HepG2 (cell line): ENCODE results near the gene KIFAP3. TPM values are rescaled to one million over a fixed set of nuclear protein-coding genes. Genes with fewer than 3 reads are reported as not detected.

Experiments
- AGO1 ChIP-seq: fragments of 200-400 bp; formaldehyde crosslinking; IDR thresholded peaks from 2 replicates; pipeline ENCODE4 v1.6.1; 2017; ENCODE audit warnings: mild to moderate bottlenecking, low read depth, low read length, moderate library complexity; ENCODE audit not compliant: poor library complexity, severe bottlenecking
- ATF4 ChIP-seq, 2 experiments: fragments of 450-650 bp in 1 of 2; sonication (generic) in 1 of 2; formaldehyde crosslinking; IDR thresholded peaks; 2 replicates each; pipeline versions ENCODE4 v1.5.0 to v1.8.0; 2020 to 2022; ENCODE audit warnings: mild to moderate bottlenecking in 1 of 2, missing genetic modification reagents in 1 of 2
- EEA1 ChIP-seq: sonication (generic); formaldehyde crosslinking; IDR thresholded peaks from 2 replicates; pipeline ENCODE4 v1.5.1; 2020; ENCODE audit warnings: mild to moderate bottlenecking, missing genetic modification reagents, borderline replicate concordance
- EED ChIP-seq: sonication (generic); formaldehyde crosslinking; IDR thresholded peaks from 2 replicates; pipeline ENCODE4 v1.5.0; 2020; ENCODE audit warnings: mild to moderate bottlenecking, missing genetic modification reagents
- HMG20A ChIP-seq: IDR thresholded peaks from 2 replicates; pipeline ENCODE4 v1.6.1; 2016; ENCODE audit warnings: borderline replicate concordance
- PITX1 ChIP-seq: sonication (generic); formaldehyde crosslinking; IDR thresholded peaks from 2 replicates; pipeline ENCODE4 v1.5.1; 2020; ENCODE audit warnings: mild to moderate bottlenecking, missing genetic modification reagents
- RAD51 ChIP-seq: fragments of 450-650 bp; IDR thresholded peaks from 2 replicates; pipeline ENCODE4 v1.6.1; 2016; ENCODE audit warnings: borderline replicate concordance
- RERE ChIP-seq: IDR thresholded peaks from 2 replicates; pipeline ENCODE4 v1.6.1; 2016; ENCODE audit warnings: low read depth, missing genetic modification reagents, missing compliant biosample characterization
- ZMAT3 ChIP-seq: sonication (generic); formaldehyde crosslinking; conservative IDR thresholded peaks from 2 replicates; pipeline ENCODE4 v1.7.0; 2021; ENCODE audit warnings: missing genetic modification reagents
- polyA plus RNA-seq, 8 experiments: library from polyadenylated mRNA; depleted of rRNA in 3 of 8; stranded (reverse) in 7 of 8; unstranded in 1 of 8; fragments of >200 nt; fragmentation: Illumina TruSeq in 4 of 8; extraction: Trizol in 4 of 8; gene quantifications; 2 replicates each; pipeline versions ENCODE4 v1.2.1 to v1.2.3, GENCODE V29; 2011 to 2016; ENCODE audit warnings: low read depth in 4 of 8, missing spikeins in 1 of 8, mixed read lengths in 1 of 8; ENCODE audit not compliant: insufficient read depth in 1 of 8
- total RNA-seq, 5 experiments: library from RNA; depleted of rRNA; stranded (reverse); fragments of >200 nt; fragmentation: Illumina TruSeq; extraction: Trizol; gene quantifications; 2 replicates each; pipeline ENCODE4 v1.2.3, GENCODE V29; 2016; ENCODE audit warnings: low read depth in 1 of 5
- TF ChIP-seq, protein P1 (sequence below): IDR thresholded peaks from 2 replicates; pipeline ENCODE4 v1.6.1; 2016; ENCODE audit warnings: low read depth, control low read depth

Gene KIFAP3
- total and polyA plus RNA-seq, 2 of the 13 experiments (the other 11 are each of a cell fraction or from before 2014, with no cell fraction given) = 3.4 to 10.0 TPM

DNA sequence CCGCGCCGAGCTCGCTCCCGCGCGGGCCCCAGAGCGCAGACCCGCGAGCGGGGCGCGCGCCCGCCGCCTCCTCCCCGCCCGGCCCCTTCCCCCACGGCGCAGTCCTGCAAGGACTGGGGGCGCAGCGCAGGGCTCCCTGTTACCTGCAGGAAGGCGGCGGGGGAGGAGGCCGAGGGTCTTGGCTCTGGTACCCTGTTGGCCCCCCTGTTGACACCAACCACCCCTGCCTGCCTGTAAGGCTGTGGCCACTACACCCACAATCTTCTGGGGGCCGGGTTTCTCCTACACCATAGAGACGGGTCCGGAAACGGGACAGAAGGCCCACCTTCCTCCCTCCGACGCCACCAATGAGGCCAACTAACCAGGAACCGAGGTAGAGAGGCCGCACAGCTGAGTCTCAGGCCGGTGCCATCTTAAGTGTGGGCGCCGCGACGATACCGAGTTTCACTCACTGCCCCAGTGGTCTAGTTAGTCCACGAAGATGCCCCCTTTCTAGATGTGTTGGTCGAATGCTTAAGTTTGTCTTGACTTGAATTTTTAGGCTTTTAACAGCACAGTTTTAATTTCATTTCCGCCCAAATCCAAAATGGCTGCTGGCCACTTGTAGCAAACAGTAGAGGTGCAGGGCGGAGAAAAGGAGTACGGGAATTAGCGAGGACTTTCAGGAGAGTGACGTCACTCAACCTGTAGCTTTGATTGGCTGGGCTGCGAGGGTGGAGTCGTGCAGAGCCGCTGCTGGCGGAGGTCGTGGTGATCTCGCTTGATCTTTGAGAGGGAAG is 180.7 kb downstream of the KIFAP3 start, which contains the start of gene SCYL3 (continued):
- TF ChIP-seq RERE (CRISPR knock-in tag) (no peak), AGO1 (no peak), HMG20A (CRISPR knock-in tag) (0 out of 2 replicates have a peak, but pooled peaks have one; percentile 11), ATF4 (CRISPR knock-in tag; IDR thresholded peaks at IDR 0.05) (no peak), RAD51 (no peak), PITX1 (CRISPR knock-in tag) (peak; percentile 51; the same call in 1 of the 2 replicates), ZMAT3 (CRISPR knock-in tag) (no peak; the same call in 1 of the 2 replicates), EEA1 (CRISPR knock-in tag) (no peak), EED (CRISPR knock-in tag) (no peak)
- TF ChIP-seq, protein P1, sequence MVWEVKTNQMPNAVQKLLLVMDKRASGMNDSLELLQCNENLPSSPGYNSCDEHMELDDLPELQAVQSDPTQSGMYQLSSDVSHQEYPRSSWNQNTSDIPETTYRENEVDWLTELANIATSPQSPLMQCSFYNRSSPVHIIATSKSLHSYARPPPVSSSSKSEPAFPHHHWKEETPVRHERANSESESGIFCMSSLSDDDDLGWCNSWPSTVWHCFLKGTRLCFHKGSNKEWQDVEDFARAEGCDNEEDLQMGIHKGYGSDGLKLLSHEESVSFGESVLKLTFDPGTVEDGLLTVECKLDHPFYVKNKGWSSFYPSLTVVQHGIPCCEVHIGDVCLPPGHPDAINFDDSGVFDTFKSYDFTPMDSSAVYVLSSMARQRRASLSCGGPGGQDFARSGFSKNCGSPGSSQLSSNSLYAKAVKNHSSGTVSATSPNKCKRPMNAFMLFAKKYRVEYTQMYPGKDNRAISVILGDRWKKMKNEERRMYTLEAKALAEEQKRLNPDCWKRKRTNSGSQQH (CRISPR knock-in tag) = peak; percentile 59; the same call in 1 of the 2 replicates
